Parathyroid adenoma (tissue), 2 donors: ENCODE data around the gene TRPC4.

Source experiments
- H2AFZ ChIP-seq: fragments of 300-600 bp; sonication (generic); one replicate; pipeline ENCODE4 v1.7.0; 2017; ENCODE audit warnings: antibody characterized with exemption, mild to moderate bottlenecking
- H3K27ac ChIP-seq: fragments of 300-600 bp; sonication (generic); one replicate; pipeline ENCODE4 v1.7.0; 2017
- H3K27me3 ChIP-seq: fragments of 300-600 bp; sonication (generic); one replicate; pipeline ENCODE4 v1.7.0; 2017; ENCODE audit warnings: low read length; ENCODE audit not compliant: control insufficient read depth, insufficient read depth
- H3K36me3 ChIP-seq: fragments of 300-600 bp; sonication (generic); one replicate; pipeline ENCODE4 v1.7.0; 2017; ENCODE audit warnings: low read length; ENCODE audit not compliant: control insufficient read depth, insufficient read depth
- H3K4me1 ChIP-seq: fragments of 300-600 bp; sonication (generic); one replicate; pipeline ENCODE4 v1.7.0; 2017; ENCODE audit warnings: control low read depth
- H3K4me2 ChIP-seq: fragments of 300-600 bp; sonication (generic); one replicate; pipeline ENCODE4 v1.7.0; 2017; ENCODE audit warnings: low read length
- H3K4me3 ChIP-seq: fragments of 300-600 bp; sonication (generic); one replicate; pipeline ENCODE4 v1.7.0; 2017; ENCODE audit warnings: low read depth, low read length
- H3K79me2 ChIP-seq: fragments of 300-600 bp; sonication (generic); one replicate; pipeline ENCODE4 v1.7.0; 2017; ENCODE audit warnings: control low read depth
- H3K9ac ChIP-seq: fragments of 300-600 bp; sonication (generic); one replicate; pipeline ENCODE4 v1.7.0; 2017; ENCODE audit warnings: mild to moderate bottlenecking
- H3K9me3 ChIP-seq: fragments of 300-600 bp; sonication (generic); one replicate; pipeline ENCODE4 v1.7.0; 2017; ENCODE audit warnings: low read length; ENCODE audit not compliant: control insufficient read depth
- CTCF ChIP-seq: fragments of 300-600 bp; sonication (generic); IDR thresholded peaks from one replicate; pipeline ENCODE4 v1.7.0; 2017; ENCODE audit warnings: antibody characterized with exemption, mild to moderate bottlenecking
- donor health status: primary hyperparathyroidism.

Gene TRPC4

GRCh38 chr13:37868691-37869505 is 674 bp downstream of the TRPC4 start:
- Histone ChIP-seq H3K4me1 (no peaks in the 10 kb centered on the region), H3K27me3 (no peaks in the 10 kb centered on the region), H3K4me2 (peak overlapping the region; percentile 82), H3K9ac (no peak overlapping the region), H2AFZ (peak overlapping the region; percentile 25), H3K79me2 (no peaks in the 10 kb centered on the region), H3K9me3 (no peaks in the 10 kb centered on the region), H3K36me3 (no peaks in the 10 kb centered on the region), H3K4me3 (peak overlapping the region; percentile 56), H3K27ac (no peak overlapping the region)
- no peak for TF ChIP-seq CTCF

- H2AFZ ChIP-seq: no peak overlapping the region
- no peaks in the 10 kb centered on the region for H3K36me3 ChIP-seq
- no peak overlapping the region for H3K4me3 ChIP-seq
- H3K4me2 ChIP-seq: no peak overlapping the region
- H3K27me3 ChIP-seq: no peaks in the 10 kb centered on the region
- no peaks in the 10 kb centered on the region for H3K4me1 ChIP-seq
- no peaks in the 10 kb centered on the region for H3K79me2 ChIP-seq
- H3K9ac ChIP-seq: no peak overlapping the region
- TF ChIP-seq CTCF: no peak
- no peaks in the 10 kb centered on the region for H3K9me3 ChIP-seq
- no peak overlapping the region for H3K27ac ChIP-seq
These were observed 5.9 kb downstream of the TRPC4 start for GRCh38 chr13:37863708-37864107.

GRCh38 chr13:37835392-37835791 is 34.2 kb downstream of the TRPC4 start:
- Histone ChIP-seq H3K79me2 (no peaks in the 10 kb centered on the region), H3K27ac (no peak overlapping the region), H3K27me3 (no peaks in the 10 kb centered on the region), H3K4me2 (no peak overlapping the region), H3K4me1 (no peaks in the 10 kb centered on the region), H3K9ac (no peak overlapping the region), H2AFZ (no peak overlapping the region), H3K9me3 (no peaks in the 10 kb centered on the region), H3K4me3 (no peak overlapping the region), H3K36me3 (no peaks in the 10 kb centered on the region)
- no peak for TF ChIP-seq CTCF

- no peak for TF ChIP-seq CTCF
- Histone ChIP-seq H3K27me3 (no peaks in the 10 kb centered on the region), H3K36me3 (no peaks in the 10 kb centered on the region), H3K4me1 (no peaks in the 10 kb centered on the region), H3K9me3 (no peaks in the 10 kb centered on the region), H2AFZ (no peak overlapping the region), H3K4me3 (no peak overlapping the region), H3K4me2 (no peak overlapping the region), H3K79me2 (no peaks in the 10 kb centered on the region), H3K27ac (no peak overlapping the region), H3K9ac (no peak overlapping the region)
These were observed 36.2 kb downstream of the TRPC4 start for GRCh38 chr13:37833411-37833810.

- Histone ChIP-seq H3K4me1 (no peaks in the 10 kb centered on the region), H3K4me2 (no peak overlapping the region), H3K9me3 (no peaks in the 10 kb centered on the region), H3K27me3 (no peaks in the 10 kb centered on the region), H3K79me2 (no peaks in the 10 kb centered on the region), H3K27ac (no peak overlapping the region), H3K36me3 (no peaks in the 10 kb centered on the region), H3K4me3 (no peak overlapping the region), H3K9ac (no peak overlapping the region), H2AFZ (no peak overlapping the region)
- no peak for TF ChIP-seq CTCF
These were observed 53.3 kb downstream of the TRPC4 start for GRCh38 chr13:37816276-37816675.
